SK-N-SH (cell line): Measurements from ENCODE around the gene CPA1. TPM values are rescaled to one million over a fixed set of nuclear protein-coding genes. Genes with fewer than 3 reads are reported as not detected.
A peak's percentile ranks its signal among the peaks of the same experiment; 100 is the strongest.

ENCODE experiments used
- CTCF ChIA-PET: fragments of 300-600, 350-600 bp; formaldehyde crosslinking; extraction: SDS; loops from one replicate; lab custom pipeline; 2021; lab: Yijun Ruan, JAX
- POLR2A ChIA-PET: fragments of 350-600 bp; sonication (Branson Sonifier 250); formaldehyde crosslinking; extraction: SDS; loops from one replicate; lab custom pipeline; 2020; ENCODE audit warnings: antibody characterized with exemption, inconsistent platforms; lab: Yijun Ruan, JAX
- DNase-seq: peaks from one replicate; pipeline ENCODE4 v3.0.0; 2012
- H2AFZ ChIP-seq: fragments of 200-600 bp; sonication (generic); 2 replicates; pipeline ENCODE4 v1.8.1; 2016; ENCODE audit warnings: antibody characterized with exemption, mild to moderate bottlenecking, low read depth
- H3F3A ChIP-seq: fragments of 200-600 bp; sonication (generic); replicated peaks from 2 replicates; pipeline ENCODE3; 2016; ENCODE audit warnings: antibody characterized with exemption, mild to moderate bottlenecking; ENCODE audit not compliant: insufficient read depth
- H3K27ac ChIP-seq, 2 experiments: fragments of 200-500 bp in 1 of 2; fragments of 200-600 bp in 1 of 2; sonication (Bioruptor generic) in 1 of 2; sonication (generic), shearing (Covaris generic) in 1 of 2; 2 replicates each; pipeline versions ENCODE4 v1.5.1 to v1.6.1; 2014 to 2016; ENCODE audit warnings: low read depth in 2 of 2, inconsistent platforms in 1 of 2, low read length in 1 of 2, mild to moderate bottlenecking in 1 of 2, mixed read lengths in 1 of 2
- H3K27me3 ChIP-seq: fragments of 200-600 bp; sonication (generic), shearing (Covaris generic); 2 replicates; pipeline ENCODE4 v1.6.1; 2016; ENCODE audit warnings: mixed run types; ENCODE audit not compliant: insufficient read depth
- H3K36me3 ChIP-seq, 2 experiments: fragments of 200-500 bp in 1 of 2; fragments of 200-600 bp in 1 of 2; sonication (Bioruptor generic) in 1 of 2; sonication (generic) in 1 of 2; replicated peaks in 1 of 2; 2 replicates each; pipeline versions ENCODE3 to v1.5.1; 2014 to 2016; ENCODE audit warnings: low read length in 1 of 2, mild to moderate bottlenecking in 1 of 2; ENCODE audit not compliant: insufficient read depth in 2 of 2, control insufficient read depth in 1 of 2
- H3K4me1 ChIP-seq, 2 experiments: fragments of 200-500 bp in 1 of 2; fragments of 200-600 bp in 1 of 2; sonication (Bioruptor generic) in 1 of 2; sonication (generic), shearing (Covaris generic) in 1 of 2; 2 replicates each; pipeline versions ENCODE4 v1.5.1 to v1.6.1; 2014 to 2016; ENCODE audit warnings: low read depth in 1 of 2, low read length in 1 of 2, mixed run types in 1 of 2; ENCODE audit not compliant: insufficient read depth in 2 of 2, control insufficient read depth in 1 of 2
- H3K4me2 ChIP-seq: fragments of 200-600 bp; sonication (generic), shearing (Covaris generic); 2 replicates; pipeline ENCODE4 v1.6.1; 2017; ENCODE audit warnings: mixed run types
- H3K4me3 ChIP-seq, 2 experiments: fragments of 200-500 bp in 1 of 2; fragments of 200-600 bp in 1 of 2; sonication (Bioruptor generic) in 1 of 2; sonication (generic), shearing (Covaris generic) in 1 of 2; 2 replicates each; pipeline versions ENCODE4 v1.5.1 to v1.8.1; 2014 to 2016; ENCODE audit warnings: low read depth in 2 of 2, inconsistent platforms in 1 of 2, low read length in 1 of 2, mild to moderate bottlenecking in 1 of 2, mixed read lengths in 1 of 2, moderate library complexity in 1 of 2
- H3K79me2 ChIP-seq: fragments of 200-600 bp; sonication (generic); 2 replicates; pipeline ENCODE4 v1.8.1; 2017; ENCODE audit warnings: mild to moderate bottlenecking; ENCODE audit not compliant: insufficient read depth
- H3K9ac ChIP-seq: fragments of 200-600 bp; sonication (generic); 2 replicates; pipeline ENCODE4 v1.6.1; 2017; ENCODE audit warnings: mixed run types
- H3K9me2 ChIP-seq: fragments of 200-600 bp; sonication (generic); 2 replicates; pipeline ENCODE4 v1.6.1; 2017; ENCODE audit warnings: mixed run types
- H3K9me3 ChIP-seq: fragments of 200-600 bp; sonication (generic); 2 replicates; pipeline ENCODE4 v1.6.1; 2017; ENCODE audit warnings: mixed run types, mild to moderate bottlenecking, moderate library complexity
- H4K20me1 ChIP-seq: fragments of 200-600 bp; sonication (generic); 2 replicates; pipeline ENCODE4 v1.6.1; 2017; ENCODE audit warnings: mild to moderate bottlenecking, mixed run types; ENCODE audit not compliant: insufficient read depth
- CHD2 ChIP-seq: fragments of 150-350 bp; IDR thresholded peaks from 2 replicates; pipeline ENCODE4 v1.6.1; 2018; ENCODE audit warnings: low read length; ENCODE audit not compliant: partially characterized antibody
- CTCF ChIP-seq: fragments of 200-600 bp; sonication (generic); IDR thresholded peaks from 2 replicates; pipeline ENCODE4 v1.6.1; 2017; ENCODE audit warnings: antibody characterized with exemption, mild to moderate bottlenecking, moderate library complexity
- FOXM1 ChIP-seq: IDR thresholded peaks from 2 replicates; pipeline ENCODE4 v1.4.0; 2012; ENCODE audit warnings: low read depth, mild to moderate bottlenecking
- IRF3 ChIP-seq: fragments of 150-350 bp; IDR thresholded peaks from 2 replicates; pipeline ENCODE4 v1.6.1; 2016; ENCODE audit warnings: mild to moderate bottlenecking, low read depth, low read length
- JUND ChIP-seq: IDR thresholded peaks from 2 replicates; pipeline ENCODE4 v1.4.0; 2012
- MAX ChIP-seq: IDR thresholded peaks from 2 replicates; pipeline ENCODE4 v1.4.0; 2012; ENCODE audit warnings: low read depth
- MEF2A ChIP-seq: IDR thresholded peaks from 2 replicates; pipeline ENCODE4 v1.4.0; 2012; ENCODE audit warnings: low read depth, borderline replicate concordance
- MXI1 ChIP-seq: IDR thresholded peaks from 2 replicates; pipeline ENCODE4 v1.6.1; 2012; ENCODE audit warnings: mild to moderate bottlenecking, low read depth, low read length, improper control_type of control experiment
- NFIC ChIP-seq: IDR thresholded peaks from 2 replicates; pipeline ENCODE4 v1.4.0; 2012; ENCODE audit warnings: borderline replicate concordance
- NRF1 ChIP-seq: IDR thresholded peaks from 2 replicates; pipeline ENCODE4 v1.6.1; 2012; ENCODE audit warnings: low read depth, mild to moderate bottlenecking, low read length
- POLR2AphosphoS5 ChIP-seq: IDR thresholded peaks from 2 replicates; pipeline ENCODE4 v1.6.1; 2012; ENCODE audit warnings: low read depth, low read length
- RCOR1 ChIP-seq: fragments of 150-350 bp; IDR thresholded peaks from 2 replicates; pipeline ENCODE4 v1.6.1; 2017; ENCODE audit warnings: antibody characterized with exemption, low read length
- REST ChIP-seq: IDR thresholded peaks from 2 replicates; pipeline ENCODE4 v1.6.1; 2012; ENCODE audit warnings: mild to moderate bottlenecking, low read depth, low read length, moderate library complexity
- RXRA ChIP-seq: IDR thresholded peaks from 2 replicates; pipeline ENCODE4 v1.4.0; 2012; ENCODE audit warnings: low read depth, mild to moderate bottlenecking, borderline replicate concordance
- SIN3A ChIP-seq: IDR thresholded peaks from 2 replicates; pipeline ENCODE4 v1.6.1; 2012; ENCODE audit warnings: low read depth, mild to moderate bottlenecking, low read length, moderate library complexity, borderline replicate concordance
- TEAD4 ChIP-seq: IDR thresholded peaks from 2 replicates; pipeline ENCODE4 v1.4.0; 2012; ENCODE audit warnings: mild to moderate bottlenecking, borderline replicate concordance; ENCODE audit not compliant: insufficient read depth
- USF2 ChIP-seq: fragments of 150-350 bp; IDR thresholded peaks from 2 replicates; pipeline ENCODE4 v1.6.1; 2017; ENCODE audit warnings: antibody characterized with exemption, low read length, low read depth, borderline replicate concordance
- WGBS: methylation state at CpG from one replicate; pipeline ENCODE4 v1.1.6; 2017; ENCODE audit warnings: low lambda C conversion rate; 5-methylcytosine and 5-hydroxymethylcytosine counted together
- polyA plus RNA-seq, 3 experiments: library from polyadenylated mRNA; depleted of rRNA; stranded (reverse); fragments of >200 nt; gene quantifications; 2 replicates each; pipeline ENCODE4 v1.2.3, GENCODE V29; 2012

CPA1 gene
- polyA plus RNA-seq, 1 of the 3 experiments (the other 2 are of a cell fraction), result 0.05 TPM

- Histone ChIP-seq H3K79me2 (no peaks in the 10 kb centered on the region), H3K4me2 (no peak overlapping the region), H3K4me1 (peaks cover 35 to 59% of the 10 kb centered on the region in 2 experiments), H3K36me3 (no peaks in the 10 kb centered on the region), H3K9me2 (no peaks in the 10 kb centered on the region), H3K9ac (no peak overlapping the region), H3K27ac (peak overlapping the region; percentile 66 to 96; a peak in 3 of 4 replicates), H4K20me1 (no peaks in the 10 kb centered on the region), H2AFZ (no peak overlapping the region), H3K27me3 (no peaks in the 10 kb centered on the region), H3K9me3 (no peaks in the 10 kb centered on the region), H3F3A (peaks cover 13% of the 10 kb centered on the region), H3K4me3 (no peak overlapping the region)
- CTCF ChIA-PET, result interaction anchor here (1.0 kb wide), 1 partner anchor 11 kb away, joined by 3 read pairs; no protein-coding TSS in a partner anchor
- POLR2A ChIA-PET, result interaction anchor here (1.0 kb wide), 1 partner anchor 159 kb away, joined by 5 read pairs; the partner anchor contains the start of gene TMEM209
- 96% methylated on average over 4 of the region's 4 CpGs for WGBS
- DNase-seq, result no peak
- TF ChIP-seq NFIC (0 out of 2 replicates have a peak, but pooled peaks have one; percentile 13), CHD2 (no peak)
These were observed 15.8 kb upstream of the CPA1 start for GRCh38 chr7:130364451-130364850.

- CTCF ChIA-PET, result interaction anchor here (1.0 kb wide), 2 partner anchors 12 to 27 kb away, joined by 3 read pairs; no protein-coding TSS in a partner anchor
These were observed 15.2 kb upstream of the CPA1 start for GRCh38 chr7:130365088-130365487.

More at GRCh38 chr7:130365088-130365487, 15.2 kb upstream of the CPA1 start:
- no peak for DNase-seq
- Histone ChIP-seq H3K27me3 (no peaks in the 10 kb centered on the region), H3K9me3 (no peaks in the 10 kb centered on the region), H3K27ac (peak overlapping the region in 1 of 2 experiments; percentile 96; a peak in 2 of 4 replicates), H3K4me3 (no peak overlapping the region), H4K20me1 (no peaks in the 10 kb centered on the region), H3K4me2 (no peak overlapping the region), H3K79me2 (no peaks in the 10 kb centered on the region), H3F3A (peaks cover 13% of the 10 kb centered on the region), H3K4me1 (peaks cover 41 to 65% of the 10 kb centered on the region in 2 experiments), H3K9ac (no peak overlapping the region), H3K36me3 (no peaks in the 10 kb centered on the region), H3K9me2 (no peaks in the 10 kb centered on the region), H2AFZ (no peak overlapping the region; the same call in 1 of the 2 replicates)
- TF ChIP-seq POLR2AphosphoS5, result no peak
- no peak for TF ChIP-seq FOXM1
- TF ChIP-seq TEAD4, result no peak
- no peak for TF ChIP-seq RXRA
- no peak for TF ChIP-seq JUND
- TF ChIP-seq CHD2, result no peak
- no peak for TF ChIP-seq SIN3A
- TF ChIP-seq RCOR1, result no peak
- TF ChIP-seq MXI1, result no peak
- TF ChIP-seq NRF1, result no peak
- no peak for TF ChIP-seq USF2
- no peak for TF ChIP-seq MAX
- no peak for TF ChIP-seq REST
- TF ChIP-seq CTCF, result no peak
- TF ChIP-seq MEF2A, result no peak
- TF ChIP-seq IRF3, result no peak
- WGBS, result 85% methylated on average over 2 of the region's 2 CpGs
- POLR2A ChIA-PET, result interaction anchor here (1.0 kb wide), 1 partner anchor 160 kb away, joined by 5 read pairs; the partner anchor contains the start of gene TMEM209
